Mesenteric fat pad (tissue), 1 donor: ENCODE data around the gene FLII. TPM values are rescaled to one million over a fixed set of nuclear protein-coding genes. Genes with fewer than 3 reads are reported as not detected.

Source experiments
- DNase-seq: peaks from one replicate; pipeline ENCODE4 v3.0.0-alpha.2; 2020; ENCODE audit warnings: low spot score
- total RNA-seq: library from RNA; stranded (reverse); fragmentation: NEBNext Ultra II Directional; extraction: Animal tissue kit (Norgen Biotek cat#: 25700); gene quantifications from one replicate; pipeline ENCODE4 v1.2.1, GENCODE V29; 2021
- donor health status: DM: yes; HTN: yes; CAD: no.

FLII gene
- total RNA-seq, 1 donor from 2014 or later = 269 TPM

DNA sequence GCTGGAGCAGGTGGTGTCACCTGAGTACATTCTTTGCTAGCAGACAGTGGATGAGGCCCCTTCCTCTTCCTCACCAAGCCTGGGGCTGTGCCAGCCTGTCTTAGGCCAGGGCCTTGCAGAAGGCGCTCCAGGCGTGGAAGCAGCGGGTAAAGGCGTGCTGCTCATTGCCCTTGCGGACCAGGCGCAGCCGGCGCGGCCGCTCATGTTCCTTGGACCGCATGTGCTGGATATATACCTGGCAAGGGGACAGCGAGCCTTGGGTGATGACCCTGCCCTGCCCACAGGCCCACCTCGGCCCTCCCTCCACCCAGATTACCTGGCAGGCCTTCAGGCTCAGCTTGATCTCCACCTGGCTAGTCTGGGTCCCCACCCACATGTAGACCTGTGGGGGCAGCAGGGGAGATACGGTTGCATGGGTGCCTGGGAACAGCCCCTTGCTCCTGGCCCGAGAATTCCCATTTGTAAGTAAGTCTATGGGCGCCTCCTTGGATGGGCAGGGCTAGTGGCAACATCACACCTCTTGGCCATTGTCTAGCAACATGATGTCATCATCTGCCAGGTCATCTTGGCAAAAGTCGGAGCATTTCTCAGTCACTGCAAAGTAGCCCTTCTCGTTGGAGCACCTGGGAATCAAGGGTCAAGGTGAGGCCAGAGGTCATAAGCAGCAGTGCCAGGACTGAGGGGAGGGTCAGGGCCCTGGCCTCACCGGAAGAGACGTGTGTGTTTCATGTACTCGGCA, 13.3 kb downstream of the FLII start:
- no peak for DNase-seq

DNA sequence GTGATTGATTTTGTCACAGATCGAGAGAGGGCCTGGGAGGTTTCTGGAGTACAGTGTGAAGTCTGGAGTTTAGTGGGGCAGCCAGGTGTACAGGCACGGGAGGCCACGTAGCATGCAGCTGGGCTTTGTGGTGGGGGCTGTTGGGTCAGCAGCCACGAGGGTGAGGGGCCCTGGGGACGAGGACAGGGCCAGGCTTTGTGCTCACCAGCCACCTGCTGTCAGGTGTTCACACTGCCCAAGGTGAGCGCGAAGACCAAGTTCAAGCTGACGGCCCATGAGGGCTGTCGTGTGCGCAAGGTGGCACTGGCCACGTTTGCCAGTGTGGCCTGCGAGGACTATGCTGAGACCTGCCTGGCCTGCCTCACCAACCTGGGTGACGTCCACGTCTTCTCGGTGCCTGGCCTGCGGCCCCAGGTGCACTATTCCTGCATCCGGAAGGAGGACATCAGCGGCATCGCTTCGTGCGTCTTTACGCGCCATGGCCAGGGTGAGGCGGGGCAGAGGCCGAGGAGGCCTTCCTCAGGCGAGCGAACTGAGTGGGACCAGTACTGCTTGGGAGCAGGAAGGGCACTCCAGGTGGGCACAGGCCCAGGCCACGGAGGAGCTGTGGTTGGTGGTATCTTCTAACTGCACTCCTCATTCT, 17.2 kb downstream of the FLII start:
- DNase-seq = no peak

DNA sequence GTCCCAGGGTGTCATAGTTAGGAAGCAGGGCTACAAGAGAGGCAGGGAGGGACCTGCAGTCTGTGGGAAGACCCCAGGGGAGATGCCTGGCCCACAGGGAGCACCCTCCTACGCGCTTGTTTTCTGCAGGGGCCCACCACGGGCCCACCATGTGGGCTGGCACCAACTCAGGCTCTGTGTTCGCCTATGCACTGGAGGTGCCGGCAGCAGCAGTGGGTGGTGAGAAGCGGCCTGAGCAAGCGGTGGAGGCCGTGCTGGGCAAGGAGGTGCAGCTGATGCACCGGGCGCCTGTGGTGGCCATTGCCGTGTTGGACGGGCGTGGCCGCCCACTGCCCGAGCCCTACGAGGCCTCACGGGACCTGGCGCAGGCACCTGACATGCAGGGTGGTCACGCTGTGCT, 18.1 kb downstream of the FLII start:
- DNase-seq = no peak

DNA sequence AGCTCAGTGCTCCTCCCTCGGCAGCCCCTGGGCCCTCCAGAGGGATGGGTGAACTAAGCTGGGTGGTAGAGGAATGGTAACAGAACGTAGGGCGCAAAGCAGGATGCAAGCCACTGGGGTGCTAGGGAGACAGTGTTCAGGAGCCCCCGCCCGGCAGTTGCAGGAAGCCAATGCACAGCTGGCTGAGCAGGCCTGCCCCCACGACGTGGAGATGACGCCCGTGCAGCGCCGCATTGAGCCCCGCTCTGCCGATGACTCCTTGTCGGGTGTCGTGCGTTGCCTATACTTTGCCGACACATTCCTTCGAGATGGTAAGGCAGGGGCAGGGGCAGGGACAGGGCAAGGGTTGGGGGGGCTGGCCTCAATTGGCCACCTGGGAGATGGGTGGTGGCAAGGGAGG, 20.2 kb downstream of the FLII start:
- DNase-seq = no peak

DNA sequence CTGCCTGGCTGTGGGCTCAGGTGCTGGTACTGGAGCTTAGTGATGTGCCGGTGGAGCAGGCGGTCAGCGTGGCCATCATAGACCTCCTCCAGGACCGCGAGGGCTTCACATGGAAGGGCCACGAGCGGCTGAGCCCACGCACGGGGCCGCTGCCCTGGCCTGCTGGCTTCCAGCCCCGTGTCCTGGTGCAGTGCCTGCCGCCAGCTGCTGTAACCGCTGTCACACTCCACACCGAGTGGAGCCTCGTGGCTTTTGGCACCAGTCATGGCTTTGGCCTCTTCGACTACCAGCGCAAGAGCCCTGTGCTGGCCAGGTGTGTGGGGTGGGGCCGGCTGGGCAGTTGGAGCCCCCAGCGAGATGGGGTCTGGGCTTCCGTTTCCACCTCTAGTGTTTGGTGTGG, 21.1 kb downstream of the FLII start:
- DNase-seq = no peak

DNA sequence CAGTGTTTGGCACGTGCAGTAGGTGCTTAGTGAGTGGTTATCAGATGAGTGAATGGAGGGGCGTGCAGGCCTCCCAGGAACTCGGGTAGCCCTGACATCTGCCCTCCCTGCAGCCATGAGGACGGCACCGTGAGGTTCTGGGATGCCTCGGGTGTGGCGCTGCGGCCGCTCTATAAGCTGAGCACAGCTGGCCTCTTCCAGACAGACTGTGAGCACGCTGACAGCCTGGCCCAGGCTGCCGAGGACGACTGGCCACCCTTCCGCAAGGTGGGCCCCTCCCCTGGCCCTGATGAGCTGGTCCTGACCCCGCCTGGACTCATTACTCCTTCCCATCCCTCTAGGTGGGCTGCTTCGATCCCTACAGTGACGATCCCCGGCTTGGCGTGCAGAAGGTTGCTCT, 22.0 kb downstream of the FLII start:
- no peak for DNase-seq

DNA sequence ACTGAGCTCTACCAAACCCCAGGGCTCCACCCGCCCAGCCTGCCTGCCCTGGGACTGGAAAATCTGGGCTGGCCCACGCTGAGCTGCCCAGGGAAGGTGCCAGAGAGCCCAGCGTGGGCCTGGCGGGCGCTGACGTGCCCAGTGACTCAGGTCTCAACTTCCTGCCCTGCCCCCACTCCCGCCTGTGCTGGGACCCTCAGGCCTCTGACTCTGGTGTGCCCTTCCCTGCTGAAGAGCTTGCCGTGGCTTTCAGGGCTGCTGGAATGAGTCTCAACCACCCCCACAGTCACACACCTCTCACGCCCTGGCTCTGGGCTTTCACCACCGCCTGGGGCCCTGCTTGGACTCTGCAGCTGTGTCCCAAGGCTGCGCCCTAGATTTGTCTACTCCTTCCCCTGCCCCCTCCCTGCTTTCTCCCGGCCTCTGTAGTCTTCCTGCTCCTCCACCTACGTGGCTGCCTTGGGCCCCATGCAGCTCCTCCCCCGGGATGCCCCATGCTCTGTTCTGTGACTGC, 22.7 kb downstream of the FLII start:
- DNase-seq = no peak

DNA sequence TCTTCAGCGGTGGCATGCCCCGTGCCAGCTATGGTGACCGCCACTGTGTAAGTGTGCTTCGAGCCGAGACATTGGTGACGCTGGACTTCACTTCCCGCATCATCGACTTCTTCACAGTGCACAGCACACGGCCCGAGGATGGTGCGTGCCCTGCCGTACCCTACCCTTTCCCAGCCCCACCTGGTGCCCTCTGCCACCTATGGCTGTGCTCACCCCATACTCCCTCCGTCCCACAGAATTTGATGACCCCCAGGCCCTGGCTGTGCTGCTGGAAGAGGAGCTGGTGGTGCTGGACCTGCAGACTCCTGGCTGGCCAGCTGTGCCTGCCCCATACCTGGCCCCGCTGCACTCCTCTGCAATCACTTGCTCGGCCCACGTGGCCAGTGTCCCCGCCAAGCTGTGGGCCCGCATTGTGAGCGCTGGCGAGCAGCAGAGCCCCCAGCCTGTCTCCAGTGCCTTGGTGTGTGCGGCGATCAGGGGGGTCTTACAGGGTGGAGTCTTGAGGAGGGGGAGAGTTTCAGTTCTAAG, 23.6 kb downstream of the FLII start:
- DNase-seq = no peak

DNA sequence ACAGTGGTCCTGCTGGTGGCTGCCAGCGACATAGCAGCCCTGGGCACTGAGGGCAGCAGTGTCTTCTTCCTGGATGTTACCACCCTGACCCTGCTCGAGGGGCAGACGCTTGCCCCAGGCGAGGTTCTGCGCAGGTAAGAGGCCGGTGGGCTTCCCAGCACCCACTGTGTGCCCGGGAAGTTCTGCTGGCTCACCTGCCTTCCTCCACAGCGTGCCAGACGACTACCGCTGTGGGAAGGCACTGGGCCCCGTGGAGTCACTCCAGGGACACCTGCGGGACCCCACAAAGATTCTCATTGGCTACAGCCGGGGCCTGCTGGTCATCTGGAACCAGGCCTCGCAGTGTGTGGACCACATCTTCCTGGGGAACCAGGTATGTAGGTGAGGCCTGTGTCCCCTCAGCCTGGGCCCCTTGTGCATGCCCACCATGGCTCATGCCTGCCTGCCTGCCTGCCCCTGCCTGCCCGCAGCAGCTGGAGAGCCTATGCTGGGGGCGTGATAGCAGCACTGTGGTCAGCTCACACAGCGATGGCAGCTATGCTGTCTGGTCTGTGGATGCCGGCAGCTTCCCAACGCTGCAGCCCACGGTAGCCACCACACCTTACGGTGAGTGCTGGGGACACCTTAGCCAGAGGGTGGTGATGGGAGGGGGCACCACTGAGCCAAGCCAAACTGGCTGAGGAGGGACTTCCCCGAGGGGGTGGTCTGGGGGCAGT, 24.6 kb downstream of the FLII start:
- no peak for DNase-seq

DNA sequence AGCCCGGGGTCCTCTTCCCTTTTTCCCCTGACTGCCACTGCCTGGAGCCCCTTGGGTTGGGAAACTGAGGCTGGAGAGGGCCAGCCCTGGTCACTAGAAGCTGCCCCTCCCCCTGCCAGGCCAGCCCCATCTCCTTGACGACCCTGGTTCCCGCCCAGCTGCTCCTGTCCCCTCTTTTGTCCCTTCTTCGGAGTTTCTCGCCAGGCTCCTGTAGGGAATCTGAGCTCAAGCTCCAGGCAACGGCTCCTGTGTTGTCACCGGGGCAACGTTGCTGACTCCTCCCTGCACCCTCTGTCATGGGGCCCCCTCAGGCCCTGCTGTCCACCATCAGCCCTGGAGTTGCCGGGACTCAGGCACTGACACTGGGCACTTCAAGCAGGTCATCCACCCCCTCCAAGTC, 27.4 kb downstream of the FLII start:
- DNase-seq = no peak

DNA sequence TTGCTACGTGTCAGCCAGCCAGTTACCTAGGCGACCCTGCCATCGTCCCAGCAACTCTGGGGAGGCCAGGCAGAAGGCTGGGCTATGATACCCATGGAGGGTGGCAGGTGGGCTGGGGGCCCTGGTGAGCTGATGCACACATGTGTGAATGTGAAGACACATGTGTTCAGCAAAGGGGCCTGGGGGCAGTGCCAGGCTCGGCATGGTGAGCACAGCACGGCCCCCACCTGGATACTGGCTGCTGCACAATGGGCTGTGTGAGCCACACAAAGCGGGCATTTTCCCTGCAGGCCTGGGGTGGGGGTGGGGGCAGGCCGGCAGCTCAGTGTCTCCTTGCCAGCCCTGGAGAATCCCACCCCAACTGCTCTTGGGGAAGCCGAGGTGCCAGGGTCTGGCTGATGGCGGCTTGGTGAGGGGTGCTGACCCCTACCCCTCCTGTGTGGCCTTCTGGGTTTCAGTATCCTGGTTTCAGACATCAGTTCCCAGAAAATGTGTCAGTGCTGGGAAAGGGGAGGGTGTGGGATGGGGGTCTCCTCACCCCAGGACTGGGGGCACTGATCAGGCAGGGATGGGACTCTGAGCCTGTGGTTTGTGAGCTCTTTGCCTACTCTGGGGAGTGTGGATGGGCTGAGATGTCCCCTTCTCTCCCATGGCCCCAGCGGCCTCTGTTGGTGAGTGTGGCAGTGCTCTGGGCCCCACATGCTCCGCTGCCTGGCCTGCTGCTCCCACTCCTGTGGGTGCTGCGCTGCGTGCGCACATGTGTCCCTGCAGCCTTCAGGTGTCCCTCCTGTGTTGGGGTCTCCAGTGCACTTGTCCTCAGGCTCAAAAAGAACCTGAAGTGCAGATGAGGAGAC, 28.0 kb downstream of the FLII start:
- no peak for DNase-seq

DNA sequence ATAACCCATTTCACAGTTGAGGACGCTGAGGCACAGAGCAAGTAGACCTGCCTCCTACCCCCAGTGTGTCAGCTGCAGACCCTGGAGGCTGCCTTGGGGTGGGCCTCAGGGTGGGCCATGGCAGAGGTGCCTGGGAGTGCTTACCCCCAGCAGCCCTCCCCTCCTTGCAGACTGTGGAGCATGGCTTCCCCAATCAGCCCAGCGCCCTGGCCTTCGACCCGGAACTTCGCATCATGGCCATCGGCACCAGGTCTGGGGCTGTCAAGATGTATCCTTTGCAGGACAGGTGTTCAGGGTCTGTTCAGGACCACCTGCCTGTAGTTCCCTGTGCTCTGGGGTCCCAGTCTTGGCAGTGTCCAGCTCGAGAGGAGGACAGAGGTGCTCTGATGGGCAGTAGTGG, 28.8 kb downstream of the FLII start:
- no peak for DNase-seq

DNA sequence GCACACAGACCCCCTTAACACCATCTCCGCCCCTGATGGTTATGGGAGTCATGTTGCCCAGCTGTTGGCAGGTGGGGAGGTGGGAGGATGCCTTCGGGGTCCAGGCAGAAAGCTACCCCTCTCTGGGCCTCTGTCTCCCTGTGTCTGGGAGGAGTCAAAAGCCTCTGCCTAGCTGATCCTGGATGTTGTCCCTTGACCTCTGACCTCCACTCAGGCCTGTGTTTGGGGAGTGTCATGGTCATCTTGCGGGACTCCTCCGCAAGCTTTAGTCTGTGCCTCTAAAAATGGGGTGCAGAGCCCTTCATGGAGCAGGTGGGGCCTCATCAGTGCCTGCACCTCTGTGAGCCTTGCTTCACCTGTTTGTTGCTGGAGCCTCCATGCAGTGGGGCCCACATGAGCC, 29.3 kb downstream of the FLII start:
- no peak for DNase-seq

DNA sequence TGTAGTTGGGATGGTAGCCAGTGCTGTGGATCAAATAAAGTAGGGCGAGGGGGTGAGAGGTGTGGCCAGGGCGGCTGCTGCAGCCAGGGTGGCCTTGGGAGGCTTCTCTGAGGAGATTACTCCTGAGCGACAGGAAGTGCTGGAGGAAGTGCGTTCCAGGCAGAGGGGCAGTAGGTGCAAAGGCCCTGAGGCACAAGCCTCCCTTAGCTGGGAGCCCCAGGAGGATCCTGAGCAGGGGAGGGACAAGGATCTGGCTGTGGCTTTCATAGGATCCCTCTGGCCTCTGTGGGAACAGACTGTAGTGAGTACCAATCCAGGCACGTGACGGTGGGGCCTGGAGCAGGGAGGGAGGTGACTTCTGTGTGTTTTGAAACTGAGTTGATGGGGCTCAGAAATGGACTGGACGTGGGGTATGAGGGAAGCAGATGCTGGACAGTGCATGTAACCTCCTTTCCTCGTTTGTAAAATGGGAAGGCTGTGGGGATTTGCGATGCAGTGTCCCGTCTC, 30.3 kb downstream of the FLII start:
- DNase-seq = no peak

DNA sequence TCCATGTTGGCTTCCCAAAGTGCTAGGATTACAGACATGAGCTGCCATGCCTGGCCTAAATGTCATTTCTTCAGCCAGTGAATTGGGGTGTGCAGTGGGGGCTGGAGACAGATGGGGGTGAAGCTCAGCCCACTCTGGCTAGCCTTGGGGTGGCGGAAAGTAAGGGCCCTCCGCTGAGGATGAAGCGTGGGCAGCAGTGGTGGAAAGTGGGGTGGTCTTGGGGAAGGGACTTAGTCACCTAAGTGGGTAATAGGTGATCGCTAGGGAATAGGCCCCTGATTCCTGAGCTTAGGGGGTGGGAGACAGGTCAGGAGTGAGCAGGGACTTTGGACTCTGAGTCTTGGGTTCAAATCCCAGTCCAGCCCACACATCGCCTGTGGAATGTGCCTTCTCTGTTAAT, 30.9 kb downstream of the FLII start:
- DNase-seq = no peak

DNA sequence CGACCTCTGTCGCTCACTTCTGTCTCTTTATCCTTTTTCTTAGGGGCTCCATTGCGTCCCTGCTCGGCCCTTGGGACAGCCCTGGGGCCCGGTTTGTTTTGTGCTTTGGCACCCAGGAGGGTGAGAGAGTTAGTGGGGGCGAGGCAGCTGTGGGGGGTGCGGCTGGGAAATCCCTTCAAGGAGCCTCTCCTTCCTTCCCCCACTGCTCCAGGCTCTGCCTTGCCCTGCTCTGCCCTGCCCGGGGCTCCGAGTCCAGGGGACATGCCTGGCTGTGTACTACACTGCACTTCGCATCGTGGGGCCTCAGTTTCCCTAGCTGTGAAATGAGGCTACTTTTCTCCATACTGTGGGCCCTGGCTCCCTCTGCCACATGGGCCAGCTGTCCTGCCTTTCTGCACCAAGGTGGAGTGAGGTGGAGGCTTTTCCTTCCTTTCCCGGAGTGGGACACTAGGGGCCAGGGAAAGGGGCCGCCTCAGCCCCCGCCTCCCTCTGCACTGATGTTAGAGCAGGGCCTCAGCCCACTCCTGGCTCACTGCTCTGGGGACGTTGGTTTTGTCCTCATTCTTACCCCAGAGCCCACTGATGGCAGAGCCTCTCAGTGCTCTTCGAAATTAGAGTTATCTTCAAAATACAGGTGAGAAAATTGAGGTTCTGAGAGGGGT, 32.1 kb downstream of the FLII start:
- no peak for DNase-seq

DNA sequence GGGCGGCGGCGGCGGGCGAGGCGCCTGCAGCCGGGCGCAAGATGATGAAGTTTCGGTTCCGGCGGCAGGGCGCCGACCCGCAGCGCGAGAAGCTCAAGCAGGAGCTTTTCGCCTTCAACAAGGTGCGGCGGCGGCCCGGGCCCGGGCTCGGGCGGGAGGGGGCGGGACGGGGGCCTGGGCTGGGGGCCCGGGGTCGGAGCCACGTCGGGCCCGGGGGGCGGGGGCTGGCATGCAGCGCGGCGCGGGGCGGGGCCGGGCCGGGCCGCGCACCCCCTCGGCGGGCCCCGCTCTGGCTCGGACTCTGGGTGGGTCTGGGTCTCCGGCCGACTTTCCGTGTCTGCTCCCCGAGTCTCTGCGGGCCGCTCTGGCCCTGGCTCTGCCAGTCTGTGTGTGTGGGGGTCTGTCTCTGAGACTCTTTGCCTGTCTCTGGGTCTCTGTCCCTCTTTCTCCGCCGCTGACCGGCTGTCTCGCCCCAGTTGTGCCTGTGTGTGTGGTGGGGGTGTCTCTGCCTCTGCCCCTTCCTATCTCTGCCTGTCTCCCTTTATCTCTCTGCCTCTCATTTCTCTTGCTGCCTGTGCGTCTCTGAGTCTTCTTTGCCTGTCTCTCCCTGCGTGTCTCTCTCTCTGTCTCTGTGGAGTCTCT, 32.8 kb downstream of the FLII start:
- no peak for DNase-seq

DNA sequence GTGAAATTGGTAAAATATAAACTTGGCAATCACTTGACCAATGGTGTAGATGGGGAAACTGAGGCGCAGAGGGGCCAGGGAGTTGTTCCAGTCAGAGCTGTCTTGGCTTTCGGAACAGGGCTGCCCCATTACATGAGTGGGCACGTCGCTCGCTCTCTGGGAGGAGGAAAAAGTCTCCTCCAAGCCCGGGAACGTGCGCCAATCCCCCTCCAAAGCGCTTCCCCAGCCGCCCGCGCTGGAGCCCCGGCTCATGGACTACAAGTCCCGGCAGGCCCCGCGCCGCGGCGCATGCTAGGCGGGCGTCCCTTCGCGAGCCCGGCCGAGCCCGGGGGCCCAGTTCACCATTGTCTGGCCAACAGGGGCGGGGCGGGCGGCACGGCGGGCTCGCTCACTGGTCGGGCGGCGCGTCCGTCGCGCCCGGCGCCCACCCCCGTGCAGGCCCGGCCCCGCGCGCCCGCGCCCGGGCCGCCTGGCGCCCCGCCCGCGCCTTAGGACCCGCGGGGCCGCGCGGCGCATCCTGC, 33.4 kb downstream of the FLII start, which contains the start of gene LLGL1:
LLGL1 (plus strand) TSS at position 515 of the 521 bp plus-strand sequence. CDS start 48 bp downstream, outside the sequence.
- DNase-seq = peak; percentile 99

DNA sequence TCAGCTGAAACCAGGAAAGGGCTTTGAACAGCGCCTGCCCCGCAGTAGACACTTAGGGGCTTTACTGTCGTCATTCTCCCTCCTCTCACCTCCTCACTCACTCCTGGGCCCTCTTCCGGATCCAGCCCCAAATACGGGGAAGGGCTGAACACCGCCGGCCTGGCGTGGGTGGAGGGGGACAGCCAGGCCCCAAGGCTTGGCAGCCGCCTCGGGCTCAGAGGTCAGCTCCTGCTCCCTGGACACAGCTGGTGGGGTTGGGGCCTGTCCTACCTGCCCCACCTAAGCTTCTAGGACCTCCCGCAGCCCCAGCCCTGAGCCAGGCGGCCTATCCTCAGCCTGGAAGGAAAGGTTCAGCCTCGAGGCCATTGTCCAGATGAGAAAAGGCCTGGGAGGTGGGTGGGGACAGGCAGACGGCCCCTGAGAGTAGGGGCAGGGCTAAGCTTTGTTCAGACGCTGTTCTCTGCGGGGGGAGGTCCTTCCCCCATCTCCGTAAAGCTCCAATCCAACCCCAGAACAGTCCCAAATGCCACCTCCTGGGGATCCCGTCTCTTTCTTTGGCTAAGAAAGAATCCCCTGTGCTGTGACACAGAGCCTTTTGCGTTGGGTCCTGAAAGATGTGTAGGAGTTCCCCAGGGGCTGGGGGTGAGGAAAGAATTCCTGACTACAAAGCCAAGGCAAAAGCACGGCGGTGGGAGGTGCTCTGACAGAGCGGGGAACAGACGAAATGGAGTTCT, 34.0 kb downstream of the FLII start:
- DNase-seq = no peak
